Measurements from ENCODE around the gene SLC8A1.

Gene SLC8A1

GRCh38 chr2:40380041-40380440, 71.8 kb downstream of the SLC8A1 start:
- no peak for DNase-seq

GRCh38 chr2:40374543-40375240, 77.2 kb downstream of the SLC8A1 start:
- DNase-seq: no peak

DNA sequence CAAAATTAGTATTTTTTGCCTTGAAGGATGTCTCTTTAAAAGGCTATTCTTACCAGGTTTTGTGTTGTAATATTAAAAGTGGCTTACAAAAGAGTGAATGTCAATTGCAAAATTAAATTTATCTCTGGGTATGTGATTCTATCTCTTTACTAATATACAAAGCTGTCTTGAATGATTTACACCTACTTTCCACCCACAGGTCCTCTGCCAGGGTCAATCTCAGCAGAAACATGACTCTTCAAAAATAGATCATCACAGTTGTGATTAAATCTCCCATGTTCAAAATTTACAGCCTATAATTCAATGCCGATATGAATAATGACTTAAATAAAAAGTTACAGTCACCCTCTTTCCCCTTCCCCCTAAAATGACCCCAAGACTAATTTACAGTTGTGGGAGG, 78.8 kb downstream of the SLC8A1 start:
- DNase-seq: no peak

DNA sequence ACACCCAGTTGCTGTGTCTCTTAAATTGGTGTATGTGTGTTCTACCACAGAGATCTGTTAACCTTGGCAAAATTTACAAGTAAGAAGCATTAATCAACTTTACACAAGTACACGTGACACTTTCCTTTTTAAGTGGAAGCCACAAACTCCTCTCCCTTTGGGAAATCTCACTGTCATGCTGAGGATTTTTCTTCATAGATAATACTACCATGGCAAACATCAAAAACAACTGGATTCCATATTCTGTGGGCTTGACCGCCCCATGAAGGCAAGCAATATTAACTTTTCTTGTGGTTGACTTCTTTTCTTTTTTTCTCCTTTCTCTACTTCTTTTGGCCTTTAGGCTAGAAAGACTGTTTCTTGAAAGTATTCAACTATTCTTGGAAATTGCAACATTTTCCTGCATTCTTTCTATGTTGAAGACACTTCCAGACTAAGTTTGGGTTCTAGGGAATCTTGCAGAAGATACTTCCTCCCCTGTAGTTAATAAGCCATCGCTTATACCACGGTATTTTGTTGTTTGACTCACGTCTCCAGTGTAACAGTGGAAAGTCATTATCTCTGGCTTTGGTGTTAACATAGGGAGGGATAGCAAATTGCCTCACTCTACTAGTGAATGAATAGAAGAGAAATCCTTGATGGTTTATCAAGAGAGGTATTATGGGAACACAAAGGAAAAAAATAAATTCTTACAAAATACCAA, 79.5 kb downstream of the SLC8A1 start:
- DNase-seq: no peak

DNA sequence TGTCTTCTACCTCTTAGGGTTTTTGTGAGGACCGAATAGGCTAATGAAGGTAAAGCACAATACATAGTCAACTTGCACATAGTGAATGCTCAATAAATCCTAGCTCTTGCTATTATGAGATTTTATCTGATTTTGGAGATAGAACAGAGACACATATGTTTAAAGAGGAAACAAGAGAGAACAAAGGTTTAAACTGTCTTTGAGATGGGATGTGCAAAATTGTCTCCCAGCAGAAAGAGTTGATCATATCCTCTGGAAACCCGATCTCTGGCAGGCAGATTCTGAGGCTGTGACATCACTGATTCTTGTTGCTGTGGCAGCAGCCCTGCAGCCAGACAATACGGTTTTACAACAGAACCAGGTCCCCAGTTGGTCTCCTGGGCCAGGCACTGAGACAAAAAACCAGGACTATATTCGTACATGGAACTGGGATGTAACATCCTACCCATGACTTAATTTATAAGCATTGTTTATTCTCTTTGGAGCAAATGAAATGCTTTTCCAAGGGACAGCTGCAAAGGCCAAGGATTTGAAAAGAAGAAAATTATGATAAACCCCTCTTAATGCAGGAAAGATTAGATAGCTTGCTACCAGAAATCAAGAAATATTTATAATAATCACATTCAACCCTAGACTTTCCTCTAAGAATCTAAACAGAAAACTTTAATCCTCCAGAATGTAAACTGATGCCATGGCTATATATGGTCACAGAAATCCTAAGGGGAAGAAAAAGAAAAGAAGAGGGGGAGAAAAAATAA, 80.2 kb downstream of the SLC8A1 start:
- no peak for DNase-seq

GRCh38 chr2:40370007-40370395, 81.9 kb downstream of the SLC8A1 start:
- no peak for DNase-seq

GRCh38 chr2:40369267-40370006, 82.5 kb downstream of the SLC8A1 start:
- DNase-seq: no peak

GRCh38 chr2:40367652-40368051, 84.2 kb downstream of the SLC8A1 start:
- no peak for DNase-seq

DNA sequence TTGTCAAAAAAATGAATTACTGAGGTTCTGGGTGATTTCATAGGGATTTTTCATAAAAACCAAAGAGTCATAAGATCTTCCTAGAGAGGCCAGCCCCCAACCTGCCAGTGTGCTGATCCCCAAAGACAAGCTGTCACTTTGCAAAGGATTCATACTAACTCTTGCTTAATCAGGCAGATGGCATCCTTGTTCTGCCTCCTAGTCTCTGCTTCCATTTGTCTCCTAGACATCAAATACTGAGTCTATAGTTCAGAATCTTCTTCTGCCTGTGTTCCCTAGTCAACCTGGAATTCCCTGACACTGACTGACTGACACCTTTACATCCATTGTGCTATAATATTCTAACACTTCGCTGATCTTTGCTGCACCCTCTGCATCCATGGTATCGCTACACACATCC, 84.9 kb downstream of the SLC8A1 start:
- no peak for DNase-seq

DNA sequence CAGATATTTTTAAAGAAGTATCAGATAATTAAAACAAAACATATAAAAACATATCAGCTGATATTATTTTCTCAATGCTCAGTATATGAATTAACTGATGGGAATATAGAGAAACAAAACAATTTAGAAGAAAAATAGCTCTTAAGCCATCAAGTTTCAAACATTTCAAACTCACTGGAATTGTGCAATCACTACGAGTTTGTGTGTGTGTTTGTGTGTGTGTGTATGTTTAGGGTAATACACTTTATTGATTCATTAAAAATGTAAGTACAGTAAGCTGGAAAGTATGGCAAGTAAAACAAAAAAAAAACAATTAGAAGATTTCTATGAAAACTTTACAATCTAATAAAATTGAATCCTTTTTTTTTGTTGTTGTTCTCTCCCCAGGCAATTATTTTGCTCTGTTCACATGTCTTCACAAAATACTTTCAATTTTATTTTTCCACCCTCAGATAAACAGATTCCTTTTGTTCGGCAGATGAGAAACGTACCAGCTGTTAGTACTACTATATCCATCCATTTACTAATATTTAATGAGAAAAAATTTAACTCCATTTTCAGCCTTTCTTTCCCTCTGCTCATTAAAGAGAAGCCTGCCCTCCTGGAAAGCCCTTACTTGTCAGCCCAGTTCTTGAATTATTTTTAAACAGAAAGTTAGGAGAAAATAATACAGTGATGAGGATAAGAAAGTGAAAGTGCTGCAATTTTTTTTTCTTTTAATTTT, 87.6 kb downstream of the SLC8A1 start:
- no peak for DNase-seq

- no peak for DNase-seq
Observed at GRCh38 chr2:40363631-40364030, 88.3 kb downstream of the SLC8A1 start.

GRCh38 chr2:40363231-40363630, 88.7 kb downstream of the SLC8A1 start:
- DNase-seq: no peak

GRCh38 chr2:40361478-40361877, 90.4 kb downstream of the SLC8A1 start:
- no peak for DNase-seq

DNA sequence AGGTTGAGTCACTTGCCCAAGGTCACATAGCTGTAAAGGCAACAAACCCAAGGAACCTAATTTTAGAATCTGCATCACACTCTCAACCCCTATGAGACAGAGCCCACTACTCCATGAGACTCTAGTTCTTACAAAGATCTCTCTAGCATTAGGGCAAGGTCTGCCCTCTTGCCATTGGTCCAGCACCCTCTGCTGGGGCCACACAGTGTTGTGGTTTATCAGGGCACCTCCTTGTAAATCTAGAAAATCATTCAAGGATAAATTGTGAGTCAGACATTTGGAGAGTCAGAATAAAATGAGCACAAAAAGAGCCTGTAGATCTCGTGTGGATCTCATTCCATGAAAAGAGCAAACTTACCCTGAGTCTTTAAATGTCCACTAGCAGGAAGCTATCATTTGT, 91.2 kb downstream of the SLC8A1 start:
- DNase-seq: no peak

- DNase-seq: no peak
Observed at GRCh38 chr2:40359811-40360210, 92.1 kb downstream of the SLC8A1 start.

DNA sequence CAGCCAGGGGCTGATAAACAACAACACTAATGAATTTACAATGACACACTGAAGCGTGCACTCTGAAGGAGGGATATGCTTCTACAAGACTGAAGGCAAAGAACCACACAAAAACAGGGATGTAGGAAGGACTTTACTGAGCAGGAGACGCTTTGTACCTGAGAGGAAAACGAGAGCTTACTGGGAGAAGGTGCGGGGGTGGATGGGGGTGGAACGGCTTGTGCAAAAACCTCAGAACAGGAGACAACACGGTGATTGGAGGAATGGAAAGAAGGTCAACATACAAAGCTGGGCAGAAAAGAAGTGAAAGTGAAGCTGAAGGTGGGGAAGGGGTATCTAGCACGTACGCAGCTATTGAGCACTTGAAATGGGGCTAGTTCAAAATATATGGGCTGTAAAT, 93.1 kb downstream of the SLC8A1 start:
- no peak for DNase-seq

- DNase-seq: no peak
Observed at GRCh38 chr2:40357667-40358066, 94.2 kb downstream of the SLC8A1 start.

DNA sequence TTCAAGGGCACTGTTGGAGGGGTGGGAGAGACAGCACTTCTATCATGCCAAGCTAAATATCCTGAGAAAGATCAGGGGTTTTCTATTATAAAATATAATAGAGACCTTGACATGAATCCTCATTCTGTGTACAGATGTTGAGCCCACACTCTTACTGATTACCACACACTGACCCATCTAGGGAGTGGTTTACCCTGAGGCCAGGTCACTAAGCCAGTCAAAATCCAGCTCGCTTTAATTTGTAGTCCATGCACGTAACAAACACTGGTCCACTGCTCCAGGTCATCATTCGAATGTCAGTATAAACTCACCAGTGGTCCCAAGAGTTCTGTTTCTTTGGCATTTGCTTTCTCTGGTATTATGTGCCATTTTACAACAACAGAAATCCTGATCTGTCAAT, 96.4 kb downstream of the SLC8A1 start:
- no peak for DNase-seq

DNA sequence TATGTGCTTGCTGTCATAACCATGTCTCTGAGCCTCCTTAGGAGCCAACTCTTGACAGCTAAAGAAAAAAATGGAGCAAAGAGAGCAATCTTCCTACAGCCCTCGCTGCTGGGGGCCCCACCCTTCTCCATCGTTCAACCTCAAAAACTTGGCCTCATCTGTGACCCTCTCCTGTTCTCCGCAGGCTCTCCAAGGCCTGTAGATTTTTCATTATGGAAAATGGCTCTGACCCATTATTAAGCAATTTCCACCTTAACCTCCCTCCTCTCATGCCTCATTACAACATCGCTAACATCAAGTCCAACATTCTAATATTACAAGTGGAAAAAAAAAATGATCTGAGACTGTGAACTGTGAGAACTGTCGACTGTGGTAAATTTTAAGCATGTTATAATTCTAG, 98.7 kb downstream of the SLC8A1 start:
- no peak for DNase-seq

GRCh38 chr2:40352703-40353099, 99.2 kb downstream of the SLC8A1 start:
- no peak for DNase-seq

- no peak for DNase-seq
Observed at GRCh38 chr2:40352041-40352702, 99.7 kb downstream of the SLC8A1 start.

- no peak for DNase-seq
Observed at GRCh38 chr2:40348665-40349064, 103.2 kb downstream of the SLC8A1 start.

Data from NCI-H187 treated with DMSO at 0.1 percent for 48 hours (cell line).